Skeletal muscle satellite cell (primary cell): ENCODE measurements around the gene LYPD1.

Source experiments
- H3K27me3 ChIP-seq: 2 replicates; pipeline ENCODE4 v1.7.0; 2013; ENCODE audit warnings: low read length; ENCODE audit not compliant: control insufficient read depth, insufficient read depth
- H3K36me3 ChIP-seq: 2 replicates; pipeline ENCODE4 v1.7.0; 2013; ENCODE audit warnings: mild to moderate bottlenecking, control low read depth, low read length; ENCODE audit not compliant: insufficient read depth
- H3K4me1 ChIP-seq: 2 replicates; pipeline ENCODE4 v1.7.0; 2013; ENCODE audit warnings: low read length; ENCODE audit not compliant: control insufficient read depth, insufficient read depth
- H3K4me2 ChIP-seq: 2 replicates; pipeline ENCODE4 v1.7.0; 2013; ENCODE audit warnings: mild to moderate bottlenecking, low read length
- H3K4me3 ChIP-seq: 2 replicates; pipeline ENCODE4 v1.7.0; 2013; ENCODE audit warnings: low read length
- H3K9ac ChIP-seq: 2 replicates; pipeline ENCODE4 v1.7.0; 2013; ENCODE audit warnings: mild to moderate bottlenecking, low read depth, low read length, moderate library complexity
- H3K9me3 ChIP-seq: replicated peaks from 2 replicates; pipeline ENCODE4 v1.7.0; 2013; ENCODE audit warnings: mild to moderate bottlenecking, control low read depth, low read length

LYPD1 gene

GRCh38 chr2:132605236-132606180, 64.5 kb downstream of the LYPD1 start:
- Histone ChIP-seq H3K4me3 (no peak overlapping the region), H3K9me3 (no peaks in the 10 kb centered on the region), H3K4me1 (no peaks in the 10 kb centered on the region), H3K9ac (no peak overlapping the region), H3K4me2 (no peak overlapping the region), H3K36me3 (no peaks in the 10 kb centered on the region), H3K27me3 (no peaks in the 10 kb centered on the region)

GRCh38 chr2:132604561-132604960, 65.4 kb downstream of the LYPD1 start:
- H3K9ac ChIP-seq = no peak overlapping the region
- H3K4me2 ChIP-seq = no peak overlapping the region
- H3K9me3 ChIP-seq = no peaks in the 10 kb centered on the region
- no peaks in the 10 kb centered on the region for H3K36me3 ChIP-seq
- no peaks in the 10 kb centered on the region for H3K4me1 ChIP-seq
- no peak overlapping the region for H3K4me3 ChIP-seq
- no peaks in the 10 kb centered on the region for H3K27me3 ChIP-seq

- no peaks in the 10 kb centered on the region for H3K36me3 ChIP-seq
- H3K27me3 ChIP-seq = no peaks in the 10 kb centered on the region
- no peak overlapping the region for H3K9ac ChIP-seq
- no peaks in the 10 kb centered on the region for H3K4me1 ChIP-seq
- no peak overlapping the region for H3K4me2 ChIP-seq
- no peak overlapping the region for H3K4me3 ChIP-seq
- H3K9me3 ChIP-seq = no peaks in the 10 kb centered on the region
Observed at GRCh38 chr2:132599556-132599955, 70.4 kb downstream of the LYPD1 start.

DNA sequence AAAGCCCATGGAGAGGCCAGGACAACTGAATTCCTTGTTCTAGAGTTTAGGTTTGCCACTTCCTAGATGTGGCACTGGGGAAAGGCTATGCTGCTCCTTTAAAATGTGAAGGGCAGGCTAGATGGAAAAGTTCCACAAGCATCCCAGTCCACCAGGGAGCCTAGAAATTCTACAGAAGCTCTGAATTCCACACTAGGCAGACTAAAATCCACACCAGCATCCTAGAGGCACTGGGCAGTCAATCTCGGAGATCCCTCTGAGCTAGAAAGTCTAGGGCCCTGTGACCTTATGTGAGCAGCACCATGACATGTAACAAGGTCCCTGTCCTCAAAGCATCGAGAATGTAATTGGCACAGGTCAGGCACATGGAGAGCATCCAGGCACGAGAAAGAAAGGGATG, 71.5 kb downstream of the LYPD1 start:
- H3K36me3 ChIP-seq = no peaks in the 10 kb centered on the region

GRCh38 chr2:132597831-132598230, 72.2 kb downstream of the LYPD1 start:
- no peaks in the 10 kb centered on the region for H3K36me3 ChIP-seq
- no peak overlapping the region for H3K4me2 ChIP-seq
- H3K9ac ChIP-seq = no peak overlapping the region
- H3K4me3 ChIP-seq = no peak overlapping the region
- H3K9me3 ChIP-seq = no peaks in the 10 kb centered on the region
- H3K4me1 ChIP-seq = no peaks in the 10 kb centered on the region
- H3K27me3 ChIP-seq = no peaks in the 10 kb centered on the region

More for the DNA sequence above, 71.5 kb downstream of the LYPD1 start:
- no peaks in the 10 kb centered on the region for H3K4me1 ChIP-seq
- no peak overlapping the region for H3K4me3 ChIP-seq
- H3K9ac ChIP-seq = no peak overlapping the region
- no peak overlapping the region for H3K4me2 ChIP-seq
- H3K9me3 ChIP-seq = no peaks in the 10 kb centered on the region
- no peaks in the 10 kb centered on the region for H3K27me3 ChIP-seq

DNA sequence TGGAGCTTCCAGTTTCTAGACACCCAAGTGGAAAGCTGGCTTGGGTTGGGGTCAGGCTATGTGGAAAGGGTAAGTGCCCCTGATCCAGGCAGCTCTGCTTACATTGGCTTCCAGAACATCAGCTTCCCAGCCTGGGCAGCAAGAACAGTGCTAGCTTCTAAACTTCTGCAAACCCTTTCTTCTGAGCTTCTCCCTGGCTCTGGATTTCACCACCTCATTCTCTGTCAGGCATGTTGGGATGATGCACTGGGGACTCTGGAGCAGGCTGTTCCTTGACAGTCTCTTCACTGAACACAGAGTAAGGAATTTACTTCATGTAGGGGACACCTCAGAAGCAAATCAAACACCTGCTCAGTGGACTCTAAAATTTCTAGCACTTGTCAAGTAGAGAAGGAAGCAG, 72.8 kb downstream of the LYPD1 start:
- Histone ChIP-seq H3K9ac (no peak overlapping the region), H3K27me3 (no peaks in the 10 kb centered on the region), H3K4me1 (no peaks in the 10 kb centered on the region), H3K36me3 (no peaks in the 10 kb centered on the region), H3K9me3 (no peaks in the 10 kb centered on the region), H3K4me2 (no peak overlapping the region), H3K4me3 (no peak overlapping the region)

GRCh38 chr2:132595693-132596092, 74.3 kb downstream of the LYPD1 start:
- H3K4me1 ChIP-seq = no peaks in the 10 kb centered on the region
- no peaks in the 10 kb centered on the region for H3K36me3 ChIP-seq
- no peak overlapping the region for H3K4me3 ChIP-seq

DNA sequence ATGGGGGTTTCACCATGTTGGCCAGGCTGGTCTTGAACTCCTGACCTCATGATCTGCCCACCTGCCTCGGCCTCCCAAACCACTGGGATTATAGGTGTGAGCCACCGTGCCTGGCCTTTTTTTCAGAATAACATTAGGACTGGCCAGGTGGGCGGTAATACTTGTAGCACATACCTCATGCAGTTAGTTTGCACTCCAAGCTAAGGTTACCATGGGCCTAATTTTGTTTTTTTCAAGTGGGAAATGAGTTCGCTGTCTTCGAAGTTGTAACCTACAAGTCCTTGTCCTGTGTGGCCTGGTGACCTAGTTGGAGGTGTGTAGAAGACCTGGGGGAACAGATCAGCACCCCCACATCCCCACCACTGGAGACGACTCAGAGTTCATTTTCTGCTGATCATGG, 74.8 kb downstream of the LYPD1 start:
- Histone ChIP-seq H3K4me1 (no peaks in the 10 kb centered on the region), H3K4me2 (no peak overlapping the region), H3K9ac (no peak overlapping the region), H3K4me3 (no peak overlapping the region), H3K36me3 (no peaks in the 10 kb centered on the region), H3K9me3 (no peaks in the 10 kb centered on the region), H3K27me3 (no peaks in the 10 kb centered on the region)

More at GRCh38 chr2:132595693-132596092, 74.3 kb downstream of the LYPD1 start:
- no peaks in the 10 kb centered on the region for H3K9me3 ChIP-seq
- no peak overlapping the region for H3K4me2 ChIP-seq
- no peak overlapping the region for H3K9ac ChIP-seq
- no peaks in the 10 kb centered on the region for H3K27me3 ChIP-seq
